Astrocyte (in vitro differentiated cells and primary cell): ENCODE measurements around the gene ABCB8. TPM values are rescaled to one million over a fixed set of nuclear protein-coding genes. Genes with fewer than 3 reads are reported as not detected.
A peak's percentile ranks its signal among the peaks of the same experiment; 100 is the strongest.

Experiments
- DNase-seq: peaks from one replicate; pipeline ENCODE4 v3.0.0-alpha.2; 2010; ENCODE audit warnings: low read depth
- FAIRE-seq: peaks from 2 replicates; lab custom pipeline; 2011; peaks lifted over from hg19 to GRCh38; lab: Jason Lieb, UNC
- H2AFZ ChIP-seq: 2 replicates; pipeline ENCODE4 v1.6.0; 2012; ENCODE audit warnings: low read depth, low read length, inconsistent platforms
- H3K27ac ChIP-seq: 2 replicates; pipeline ENCODE4 v1.5.1; 2011; ENCODE audit warnings: low read depth, low read length, inconsistent platforms
- H3K27me3 ChIP-seq: 2 replicates; pipeline ENCODE4 v1.6.0; 2011; ENCODE audit warnings: low read length, inconsistent platforms; ENCODE audit not compliant: insufficient read depth
- H3K36me3 ChIP-seq: 2 replicates; pipeline ENCODE4 v1.5.1; 2011; ENCODE audit warnings: low read length, inconsistent platforms; ENCODE audit not compliant: insufficient read depth
- H3K4me1 ChIP-seq: 2 replicates; pipeline ENCODE4 v1.5.1; 2011; ENCODE audit warnings: low read length, inconsistent platforms; ENCODE audit not compliant: insufficient read depth
- H3K4me2 ChIP-seq: 2 replicates; pipeline ENCODE4 v1.6.0; 2012; ENCODE audit warnings: low read length, inconsistent platforms
- H3K4me3 ChIP-seq: 2 replicates; pipeline ENCODE4 v1.5.1; 2011; ENCODE audit warnings: low read depth, mild to moderate bottlenecking, low read length, inconsistent platforms; ENCODE audit not compliant: insufficient read depth
- H3K79me2 ChIP-seq: 2 replicates; pipeline ENCODE4 v1.6.0; 2012; ENCODE audit warnings: mild to moderate bottlenecking, low read length, inconsistent platforms; ENCODE audit not compliant: insufficient read depth
- H3K9ac ChIP-seq: 2 replicates; pipeline ENCODE4 v1.6.0; 2012; ENCODE audit warnings: mild to moderate bottlenecking, low read length, inconsistent platforms
- H3K9me3 ChIP-seq: 2 replicates; pipeline ENCODE4 v1.5.1; 2012; ENCODE audit warnings: low read depth, mild to moderate bottlenecking, low read length, inconsistent platforms; ENCODE audit not compliant: insufficient read depth
- H4K20me1 ChIP-seq: 2 replicates; pipeline ENCODE4 v1.6.0; 2012; ENCODE audit warnings: low read length, inconsistent platforms; ENCODE audit not compliant: insufficient read depth
- H3K27ac Mint-ChIP-seq: one replicate; pipeline ENCODE4 v1.8.0; 2021; ENCODE audit warnings: mild to moderate bottlenecking, mixed read lengths; ENCODE audit not compliant: unreplicated experiment
- H3K27me3 Mint-ChIP-seq: one replicate; pipeline ENCODE4 v1.8.0; 2021; ENCODE audit warnings: low read depth, mixed read lengths; ENCODE audit not compliant: unreplicated experiment
- H3K36me3 Mint-ChIP-seq: one replicate; pipeline ENCODE4 v1.8.0; 2021; ENCODE audit warnings: low read depth, mixed read lengths; ENCODE audit not compliant: unreplicated experiment
- H3K4me1 Mint-ChIP-seq: one replicate; pipeline ENCODE4 v1.8.0; 2021; ENCODE audit warnings: low read depth, mixed read lengths; ENCODE audit not compliant: unreplicated experiment
- H3K4me3 Mint-ChIP-seq: one replicate; pipeline ENCODE4 v1.8.0; 2021; ENCODE audit warnings: mild to moderate bottlenecking, moderate library complexity, mixed read lengths; ENCODE audit not compliant: unreplicated experiment
- H3K9me3 Mint-ChIP-seq: one replicate; pipeline ENCODE4 v1.8.0; 2021; ENCODE audit warnings: mild to moderate bottlenecking, mixed read lengths; ENCODE audit not compliant: unreplicated experiment
- CTCF ChIP-seq: IDR thresholded peaks from 2 replicates; pipeline ENCODE4 v1.5.1; 2011; ENCODE audit warnings: low read depth, mild to moderate bottlenecking, inconsistent platforms, low read length, moderate library complexity; ENCODE audit not compliant: insufficient read depth
- EZH2 ChIP-seq: IDR thresholded peaks from 2 replicates; pipeline ENCODE4 v1.6.1; 2012; ENCODE audit warnings: mild to moderate bottlenecking, low read length, inconsistent platforms; ENCODE audit not compliant: insufficient read depth
- total RNA-seq: library from RNA; stranded (reverse); gene quantifications from 2 replicates; pipeline ENCODE4 v1.2.1, GENCODE V29; 2021

The ABCB8 gene
- total RNA-seq, 1 donor from 2014 or later, result 53.3 TPM

GRCh38 chr7:151053751-151054150 lies 25.5 kb downstream of the ABCB8 start:
- TF ChIP-seq EZH2, result no peak
- TF ChIP-seq CTCF, result no peak
- Histone ChIP-seq H3K4me2 (no peak overlapping the region), H3K9me3 (no peaks in the 10 kb centered on the region), H3K36me3 (no peaks in the 10 kb centered on the region), H3K4me1 (peaks cover 17% of the 10 kb centered on the region), H3K9ac (no peak overlapping the region), H3K27me3 (peaks cover 5% of the 10 kb centered on the region), H3K79me2 (no peaks in the 10 kb centered on the region), H4K20me1 (peaks cover 27% of the 10 kb centered on the region), H3K4me3 (no peak overlapping the region), H2AFZ (no peak overlapping the region), H3K27ac (no peak overlapping the region)
- peaks cover 15% of the 10 kb centered on the region for H3K4me1 Mint-ChIP-seq
- no peak overlapping the region for H3K27ac Mint-ChIP-seq
- peaks cover 21% of the 10 kb centered on the region for H3K36me3 Mint-ChIP-seq
- DNase-seq (no peak), FAIRE-seq (no peak)
- peaks cover 1% of the 10 kb centered on the region for H3K9me3 Mint-ChIP-seq
- peaks cover 18% of the 10 kb centered on the region for H3K27me3 Mint-ChIP-seq
- no peak overlapping the region for H3K4me3 Mint-ChIP-seq

- no peak overlapping the region for H2AFZ ChIP-seq
- H3K27me3 ChIP-seq, result no peaks in the 10 kb centered on the region
- Mint-ChIP-seq H3K4me1 (peaks cover 23% of the 10 kb centered on the region), H3K4me3 (peak overlapping the region; percentile 94), H3K9me3 (peaks cover 1% of the 10 kb centered on the region), H3K36me3 (peaks cover 18% of the 10 kb centered on the region), H3K27me3 (peaks cover 10% of the 10 kb centered on the region), H3K27ac (peak overlapping the region; percentile 87)
- FAIRE-seq (no peak), DNase-seq (no peak)
- no peaks in the 10 kb centered on the region for H3K36me3 ChIP-seq
- no peaks in the 10 kb centered on the region for H3K9me3 ChIP-seq
- TF ChIP-seq CTCF (no peak), EZH2 (no peak)
- H3K27ac ChIP-seq, result no peak overlapping the region
- H3K79me2 ChIP-seq, result peaks cover 16% of the 10 kb centered on the region
- peak overlapping the region; percentile 91 for H3K4me2 ChIP-seq
- H3K9ac ChIP-seq, result no peak overlapping the region
- H3K4me1 ChIP-seq, result peaks cover 30% of the 10 kb centered on the region
- H4K20me1 ChIP-seq, result peaks cover 32% of the 10 kb centered on the region
- no peak overlapping the region for H3K4me3 ChIP-seq
Observed at GRCh38 chr7:151056283-151056665, 28.0 kb downstream of the ABCB8 start.

DNA sequence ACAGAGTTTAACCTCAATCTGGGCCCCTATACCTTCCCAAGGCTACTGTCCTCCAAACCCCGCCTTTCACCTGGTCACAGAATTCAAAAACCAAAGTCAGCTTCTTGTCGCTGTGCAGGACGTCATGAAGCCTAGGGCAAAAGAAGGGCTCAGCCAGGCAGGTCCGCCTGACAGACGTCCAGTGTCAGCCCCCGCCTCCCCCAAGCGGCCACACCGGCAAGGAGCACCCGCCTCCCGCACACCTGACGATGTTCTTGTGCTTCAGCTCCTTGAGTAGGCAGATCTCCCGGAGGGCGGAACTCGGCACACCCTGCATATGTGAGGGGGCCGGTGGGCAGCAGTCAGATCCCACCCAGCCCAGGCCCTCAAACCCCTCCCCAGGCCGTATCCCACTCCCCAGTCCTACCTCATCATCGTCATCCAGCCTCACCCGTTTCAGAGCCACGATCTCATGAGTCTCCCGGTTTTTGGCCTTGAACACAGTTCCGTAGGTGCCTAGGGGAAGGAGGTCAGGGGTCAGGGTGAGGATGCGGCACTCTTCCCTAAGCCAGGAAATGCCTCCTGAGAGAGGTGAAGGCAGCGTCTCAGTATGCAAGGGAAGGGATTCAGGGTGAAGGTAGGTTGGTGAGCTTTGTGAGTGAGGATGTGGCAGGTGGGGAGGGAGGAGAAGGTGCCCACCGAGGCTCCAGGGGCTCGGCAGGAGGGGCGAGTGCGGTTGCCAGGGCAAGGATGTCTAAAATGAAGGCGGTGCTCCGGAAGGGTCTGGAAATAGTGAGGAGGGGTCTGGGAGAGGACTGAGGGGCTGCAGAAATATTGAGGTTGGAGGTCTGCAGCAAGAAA lies 28.6 kb downstream of the ABCB8 start:
- Mint-ChIP-seq H3K36me3 (peaks cover 18% of the 10 kb centered on the region), H3K27ac (peak overlapping the region; percentile 87), H3K4me1 (peaks cover 29% of the 10 kb centered on the region), H3K27me3 (peaks cover 10% of the 10 kb centered on the region), H3K9me3 (peaks cover 1% of the 10 kb centered on the region), H3K4me3 (peak overlapping the region; percentile 94)
- H3K4me3 ChIP-seq, result peak overlapping the region; percentile 80
- no peak for TF ChIP-seq CTCF
- no peak for TF ChIP-seq EZH2
- peaks cover 22% of the 10 kb centered on the region for H3K79me2 ChIP-seq
- DNase-seq, result no peak
- H4K20me1 ChIP-seq, result peaks cover 35% of the 10 kb centered on the region
- no peak for FAIRE-seq
- no peak overlapping the region for H3K27ac ChIP-seq
- peak overlapping the region; percentile 91 for H3K4me2 ChIP-seq
- H3K9me3 ChIP-seq, result no peaks in the 10 kb centered on the region
- H3K36me3 ChIP-seq, result no peaks in the 10 kb centered on the region
- H2AFZ ChIP-seq, result peak overlapping the region; percentile 83
- H3K27me3 ChIP-seq, result no peaks in the 10 kb centered on the region
- peaks cover 36% of the 10 kb centered on the region for H3K4me1 ChIP-seq
- peak overlapping the region; percentile 65 for H3K9ac ChIP-seq
